HG03095 (cell line): ENCODE measurements around the gene ZDHHC4.
"Not testable (repeated sequence)": the region's sequence is repeated elsewhere in the genome, so short reads cannot be mapped to it uniquely, and the experiment has no call there.

Experiments used
- ATAC-seq: cut with Tn5 transposase; IDR thresholded peaks from one replicate; pipeline ENCODE4 v1.9.1; 2021; ENCODE audit warnings: moderate library complexity; ENCODE audit not compliant: unreplicated experiment

ZDHHC4 gene

GRCh38 chr7:6559896-6560295, 17.4 kb upstream of the ZDHHC4 start:
- ATAC-seq, result no peak

- ATAC-seq, result no peak
These were observed 15.1 kb upstream of the ZDHHC4 start for GRCh38 chr7:6562106-6562505.

- no peak for ATAC-seq
These were observed 13.1 kb upstream of the ZDHHC4 start for GRCh38 chr7:6563936-6564770.

GRCh38 chr7:6565655-6566054, 11.6 kb upstream of the ZDHHC4 start:
- ATAC-seq, result no peak

- no peak for ATAC-seq
These were observed 9.4 kb upstream of the ZDHHC4 start for GRCh38 chr7:6567886-6568285.

GRCh38 chr7:6571160-6571779, 6.0 kb upstream of the ZDHHC4 start:
- ATAC-seq, result no peak

GRCh38 chr7:6575281-6576023, 1.8 kb upstream of the ZDHHC4 start:
- ATAC-seq, result no peak

GRCh38 chr7:6576024-6576866, 1.0 kb upstream of the ZDHHC4 start:
- ATAC-seq, result no peak

- ATAC-seq, result not testable (repeated sequence)
These were observed 336 bp upstream of the ZDHHC4 start for GRCh38 chr7:6576867-6577368.

GRCh38 chr7:6578114-6579084, 1.1 kb downstream of the ZDHHC4 start:
- ATAC-seq, result no peak

GRCh38 chr7:6579446-6579845, 2.2 kb downstream of the ZDHHC4 start:
- ATAC-seq, result no peak

GRCh38 chr7:6585746-6586432, 8.6 kb downstream of the ZDHHC4 start:
- not testable (repeated sequence) for ATAC-seq

- ATAC-seq, result no peak
These were observed 11.3 kb downstream of the ZDHHC4 start for GRCh38 chr7:6588566-6588965.

- ATAC-seq, result no peak
These were observed 12.0 kb downstream of the ZDHHC4 start for GRCh38 chr7:6589151-6589828.

GRCh38 chr7:6589829-6590644, 12.8 kb downstream of the ZDHHC4 start, which contains the start of gene INTS15:
Gene INTS15, plus strand, starts transcription at chr7:6590021. Its CDS starts 263 bp downstream, at chr7:6590284.
- ATAC-seq, result peak; percentile 80

GRCh38 chr7:6590645-6591110, 13.4 kb downstream of the ZDHHC4 start:
- peak; percentile 20 for ATAC-seq

GRCh38 chr7:6600093-6600492, 22.8 kb downstream of the ZDHHC4 start:
- ATAC-seq, result no peak
